PC-3 (cell line): ENCODE results near the gene KLF1. TPM values are rescaled to one million over a fixed set of nuclear protein-coding genes. Genes with fewer than 3 reads are reported as not detected.

Source experiments
- ATAC-seq: fragments of 200-7000 bp; cut with Tn5 transposase; 2 replicates; pipeline ENCODE4 v1.9.1; 2020; ENCODE audit warnings: mild to moderate bottlenecking, moderate library complexity
- BruUV-seq: library from RNA; stranded (reverse); fragments of 400-500 nt; replicated peaks from 2 replicates; lab custom pipeline; 2021; lab: Mats Ljungman, UMichigan
- CTCF ChIA-PET: fragments of 300-600 bp; sonication (Branson Sonifier 250); formaldehyde crosslinking; loops from one replicate; lab custom pipeline; 2022; ENCODE audit warnings: antibody characterized with exemption; lab: Charles Lee
- POLR2A ChIA-PET: fragments of 300-600 bp; sonication (Branson Sonifier 250); formaldehyde crosslinking; loops from one replicate; lab custom pipeline; 2022; ENCODE audit warnings: antibody characterized with exemption; ENCODE audit not compliant: unreplicated experiment; lab: Charles Lee
- DNase-seq: peaks from one replicate; pipeline ENCODE4 v3.0.0-alpha.2; 2015
- H2AFZ ChIP-seq: fragments of 300-600 bp; sonication (generic); 2 replicates; pipeline ENCODE4 v1.6.0; 2016; ENCODE audit warnings: antibody characterized with exemption, low read length
- H3F3A ChIP-seq: fragments of 300-600 bp; sonication (generic); one replicate; pipeline ENCODE4 v1.6.0; 2017; ENCODE audit warnings: antibody characterized with exemption, low read length, control low read depth, mild to moderate bottlenecking; ENCODE audit not compliant: unreplicated experiment
- H3K27ac ChIP-seq: fragments of 300-600 bp; sonication (generic); 2 replicates; pipeline ENCODE4 v1.5.1; 2016; ENCODE audit warnings: mild to moderate bottlenecking, low read length
- H3K27me3 ChIP-seq: fragments of 300-600 bp; sonication (generic); 2 replicates; pipeline ENCODE4 v1.6.1; 2016; ENCODE audit warnings: low read length, mixed read lengths
- H3K36me3 ChIP-seq: fragments of 300-600 bp; sonication (generic); 2 replicates; pipeline ENCODE4 v1.6.1; 2016; ENCODE audit warnings: low read depth, mixed run types, low read length, mixed read lengths
- H3K4me1 ChIP-seq: fragments of 300-600 bp; sonication (generic); 2 replicates; pipeline ENCODE4 v1.5.1; 2016; ENCODE audit warnings: low read length; ENCODE audit not compliant: insufficient read depth
- H3K4me2 ChIP-seq: fragments of 300-600 bp; sonication (generic); 2 replicates; pipeline ENCODE4 v1.6.0; 2016; ENCODE audit warnings: low read length
- H3K4me3 ChIP-seq: fragments of 300-600 bp; sonication (generic); 2 replicates; pipeline ENCODE4 v1.5.1; 2016; ENCODE audit warnings: mild to moderate bottlenecking, low read length, mixed read lengths
- H3K79me2 ChIP-seq: fragments of 300-600 bp; sonication (generic); 2 replicates; pipeline ENCODE4 v1.6.1; 2017; ENCODE audit warnings: low read length, mixed read lengths
- H3K9ac ChIP-seq: fragments of 300-600 bp; sonication (generic); 2 replicates; pipeline ENCODE4 v1.6.0; 2016; ENCODE audit warnings: mild to moderate bottlenecking, low read length
- H3K9me2 ChIP-seq: fragments of 300-600 bp; sonication (generic); replicated peaks from 2 replicates; pipeline ENCODE4 v1.6.1; 2016; ENCODE audit warnings: mixed run types, low read length, mixed read lengths
- H3K9me3 ChIP-seq: fragments of 300-600 bp; sonication (generic); 2 replicates; pipeline ENCODE4 v1.6.1; 2016; ENCODE audit warnings: low read length, mixed read lengths
- H4K20me1 ChIP-seq: fragments of 300-600 bp; sonication (generic); 2 replicates; pipeline ENCODE4 v1.6.1; 2016; ENCODE audit warnings: low read length, mixed read lengths
- CTCF ChIP-seq: fragments of 300-600 bp; sonication (generic); conservative IDR thresholded peaks from 2 replicates; pipeline ENCODE4 v1.5.1; 2017; ENCODE audit warnings: antibody characterized with exemption, low read depth, mild to moderate bottlenecking, low read length
- EZH2 ChIP-seq: fragments of 300-600 bp; sonication (generic); IDR thresholded peaks from one replicate; pipeline ENCODE4 v1.6.1; 2017; ENCODE audit warnings: antibody characterized with exemption, mild to moderate bottlenecking, low read length; ENCODE audit not compliant: unreplicated experiment
- EZH2phosphoT487 ChIP-seq: fragments of 300-600 bp; sonication (generic); IDR thresholded peaks from 2 replicates; pipeline ENCODE4 v1.6.1; 2018; ENCODE audit warnings: mild to moderate bottlenecking, antibody characterized with exemption, low read length, borderline replicate concordance
- intact Hi-C: fragments of 100-400 bp; cut with micrococcal nuclease; formaldehyde crosslinking; loops from 2 replicates; pipeline ENCODE4 v1.9.0; 2023
- total RNA-seq: library from RNA; depleted of rRNA; stranded (reverse); fragments of >200 nt; gene quantifications from 2 replicates; pipeline ENCODE4 v1.2.3, GENCODE V29; 2014

KLF1 gene
- total RNA-seq, 1 experiment from 2014 or later, result not detected

- H3K9me3 ChIP-seq, result no peaks in the 10 kb centered on the region
- peaks cover 11% of the 10 kb centered on the region for H3K79me2 ChIP-seq
- H3K9me2 ChIP-seq, result no peaks in the 10 kb centered on the region
- H3K27me3 ChIP-seq, result no peaks in the 10 kb centered on the region
- H3F3A ChIP-seq, result no peaks in the 10 kb centered on the region
- H3K4me2 ChIP-seq, result no peak overlapping the region
- H3K36me3 ChIP-seq, result peaks cover 7% of the 10 kb centered on the region; the same call in 1 of the 2 replicates
- intact Hi-C loops, result no loop called here
- no peak overlapping the region for H3K27ac ChIP-seq
- H3K4me1 ChIP-seq, result peaks cover 7% of the 10 kb centered on the region
- no peak overlapping the region for H2AFZ ChIP-seq
- CTCF ChIA-PET, result no interaction called here
- no peak overlapping the region for H3K9ac ChIP-seq
- POLR2A ChIA-PET, result no interaction called here
- H3K4me3 ChIP-seq, result no peak overlapping the region
- DNase-seq (no peak), ATAC-seq (no peak)
- no peaks in the 10 kb centered on the region for H4K20me1 ChIP-seq
- no peak for TF ChIP-seq EZH2phosphoT487
- TF ChIP-seq EZH2, result no peak
- TF ChIP-seq CTCF, result no peak
- BruUV-seq, result no TSS peak
Measured at GRCh38 chr19:12893582-12893981, 6.6 kb upstream of the KLF1 start.

- no peaks in the 10 kb centered on the region for H3K9me2 ChIP-seq
- no peaks in the 10 kb centered on the region for H3F3A ChIP-seq
- ChIA-PET CTCF (no interaction called here), POLR2A (interaction anchor here (0.6 kb wide), 1 partner anchor 168 kb away, joined by 3 read pairs; no protein-coding TSS in a partner anchor)
- TF ChIP-seq CTCF, result no peak
- no peak for TF ChIP-seq EZH2
- TF ChIP-seq EZH2phosphoT487, result no peak
- peak overlapping the region; percentile 71 for H2AFZ ChIP-seq
- ATAC-seq (peak; percentile 1; the same call in 1 of the 2 replicates), DNase-seq (peak; percentile 23)
- peak overlapping the region; percentile 99 for H3K4me2 ChIP-seq
- intact Hi-C loops, result no loop called here
- BruUV-seq, result no TSS peak
- H3K27ac ChIP-seq, result no peak overlapping the region
- peak overlapping the region; percentile 48 for H3K9ac ChIP-seq
- peak overlapping the region; percentile 80 for H3K4me3 ChIP-seq
- H3K4me1 ChIP-seq, result peaks cover 7% of the 10 kb centered on the region
- no peaks in the 10 kb centered on the region for H3K9me3 ChIP-seq
- no peaks in the 10 kb centered on the region for H3K27me3 ChIP-seq
- H3K79me2 ChIP-seq, result peaks cover 11% of the 10 kb centered on the region
- H3K36me3 ChIP-seq, result peaks cover 7% of the 10 kb centered on the region; the same call in 1 of the 2 replicates
- no peaks in the 10 kb centered on the region for H4K20me1 ChIP-seq
Measured at GRCh38 chr19:12891553-12892021, 4.6 kb upstream of the KLF1 start.
